ENCODE measurements around the gene ANK2.

Gene ANK2

GRCh38 chr4:113355550-113356371 lies 306.3 kb downstream of the ANK2 start:
- peak; percentile 52 for DNase-seq

GRCh38 chr4:113356453-113356852 lies 307.0 kb downstream of the ANK2 start:
- no peak for DNase-seq

GRCh38 chr4:113358784-113359183 lies 309.3 kb downstream of the ANK2 start:
- no peak for DNase-seq

GRCh38 chr4:113365377-113365776 lies 315.9 kb downstream of the ANK2 start:
- DNase-seq: no peak

- no peak for DNase-seq
These were observed 318.6 kb downstream of the ANK2 start for GRCh38 chr4:113368056-113368455.

GRCh38 chr4:113371111-113371510 lies 321.7 kb downstream of the ANK2 start:
- no peak for DNase-seq

GRCh38 chr4:113375964-113376666 lies 326.7 kb downstream of the ANK2 start:
- no peak for DNase-seq

GRCh38 chr4:113378836-113379235 lies 329.4 kb downstream of the ANK2 start:
- no peak for DNase-seq

GRCh38 chr4:113382704-113383103 lies 333.3 kb downstream of the ANK2 start:
- no peak for DNase-seq

- DNase-seq: no peak
These were observed 333.8 kb downstream of the ANK2 start for GRCh38 chr4:113383111-113383785.

GRCh38 chr4:113384600-113384999 lies 335.1 kb downstream of the ANK2 start:
- DNase-seq: no peak

GRCh38 chr4:113385281-113385899 lies 335.9 kb downstream of the ANK2 start:
- no peak for DNase-seq

GRCh38 chr4:113389160-113389559 lies 339.7 kb downstream of the ANK2 start:
- DNase-seq: no peak

- DNase-seq: no peak
These were observed 341.4 kb downstream of the ANK2 start for GRCh38 chr4:113390850-113391249.

GRCh38 chr4:113394108-113394729 lies 344.8 kb downstream of the ANK2 start:
- DNase-seq: no peak

GRCh38 chr4:113394730-113395530 lies 345.5 kb downstream of the ANK2 start:
- DNase-seq: no peak

GRCh38 chr4:113397114-113397701 lies 347.8 kb downstream of the ANK2 start:
- DNase-seq: no peak

GRCh38 chr4:113398441-113399143 lies 349.1 kb downstream of the ANK2 start:
- no peak for DNase-seq

GRCh38 chr4:113404167-113404571 lies 354.7 kb downstream of the ANK2 start:
- no peak for DNase-seq

GRCh38 chr4:113404841-113405240 lies 355.4 kb downstream of the ANK2 start:
- DNase-seq: no peak
